HG03565 (cell line): Measurements from ENCODE around the gene ZNF132.
A peak's percentile ranks its signal among the peaks of the same experiment; 100 is the strongest.
"Not testable (repeated sequence)": the region's sequence is repeated elsewhere in the genome, so short reads cannot be mapped to it uniquely, and the experiment has no call there.

ENCODE experiments used
- ATAC-seq: cut with Tn5 transposase; IDR thresholded peaks from one replicate; pipeline ENCODE4 v1.9.1; 2021; ENCODE audit warnings: mild to moderate bottlenecking, moderate library complexity; ENCODE audit not compliant: unreplicated experiment

ZNF132 gene

DNA sequence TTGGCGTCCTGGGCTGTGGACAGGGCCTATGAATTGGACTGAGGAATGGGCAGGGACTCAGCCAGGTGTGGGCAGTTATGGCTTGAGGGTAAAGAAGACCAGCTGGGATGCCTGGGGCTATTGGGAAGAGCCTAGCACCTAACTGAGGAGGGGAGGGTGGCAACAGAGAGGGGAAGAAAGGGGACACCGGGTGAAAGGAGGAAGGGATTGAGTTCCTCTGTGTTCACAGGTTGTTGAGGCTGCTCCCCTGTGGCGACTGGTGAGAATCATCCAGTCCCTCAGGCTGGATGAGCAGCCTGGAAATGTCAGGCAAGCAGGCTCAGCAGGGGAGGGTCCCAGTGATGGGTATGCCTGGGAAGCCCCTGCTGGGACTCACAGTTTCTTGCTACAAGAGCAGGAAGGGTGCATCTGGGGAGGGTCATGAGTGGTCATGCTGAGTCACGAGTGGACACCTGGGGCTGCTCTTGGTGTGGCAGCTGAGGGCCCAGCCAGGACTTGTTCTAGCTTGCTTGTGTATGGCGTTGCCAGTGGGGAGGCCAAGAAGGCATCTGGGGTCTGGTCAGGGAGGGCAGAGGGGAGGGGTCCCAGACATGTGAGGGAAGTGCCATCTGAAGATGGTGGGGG is 28.4 kb upstream of the ZNF132 start:
- ATAC-seq: no peak

DNA sequence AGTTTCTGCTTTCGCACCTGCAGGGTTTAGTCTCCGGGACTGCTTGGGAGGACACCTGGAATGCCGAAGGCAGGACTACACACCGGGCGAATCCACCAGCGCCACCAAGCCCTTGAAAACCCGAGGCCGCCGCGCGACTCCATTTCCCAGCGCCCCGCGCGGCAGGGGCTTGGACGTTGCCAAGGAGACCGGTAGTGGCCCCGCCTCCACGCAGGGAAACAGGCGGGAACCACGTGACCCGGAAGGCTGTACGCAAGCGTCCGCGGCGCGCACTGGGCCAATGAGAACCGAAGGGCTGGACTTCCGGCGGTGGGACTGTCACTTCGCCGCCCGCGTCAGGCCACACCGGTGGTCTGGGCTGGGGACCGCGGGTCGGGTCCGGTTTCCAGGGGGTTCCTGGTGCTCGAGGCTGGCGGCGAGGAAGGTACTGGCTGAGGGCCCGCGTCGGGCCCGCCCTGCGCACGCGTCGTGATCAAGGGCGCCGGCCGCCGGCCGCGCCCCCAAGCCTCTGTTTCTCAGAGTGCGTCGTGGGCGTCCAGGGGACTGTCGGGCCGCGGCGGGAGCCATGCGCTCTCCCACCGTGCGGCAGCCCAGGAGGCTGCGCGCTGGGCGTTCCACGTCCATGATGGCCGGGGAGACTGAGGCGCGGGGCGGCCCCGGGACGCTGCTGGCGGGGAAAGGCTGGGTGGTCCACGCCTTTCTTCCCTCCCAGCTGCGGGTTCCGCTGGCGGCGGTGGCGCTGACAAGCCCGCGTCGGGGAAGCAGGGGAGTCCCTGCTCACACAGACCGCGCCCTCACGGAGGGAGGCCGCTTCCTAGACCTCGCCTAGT is 27.0 kb upstream of the ZNF132 start, which contains the start of gene ZNF324:
ZNF324 (plus strand) TSS at position 321 of the 830 bp plus-strand sequence. CDS start 2,106 bp downstream, outside the sequence.
- ATAC-seq: peak; percentile 90

DNA sequence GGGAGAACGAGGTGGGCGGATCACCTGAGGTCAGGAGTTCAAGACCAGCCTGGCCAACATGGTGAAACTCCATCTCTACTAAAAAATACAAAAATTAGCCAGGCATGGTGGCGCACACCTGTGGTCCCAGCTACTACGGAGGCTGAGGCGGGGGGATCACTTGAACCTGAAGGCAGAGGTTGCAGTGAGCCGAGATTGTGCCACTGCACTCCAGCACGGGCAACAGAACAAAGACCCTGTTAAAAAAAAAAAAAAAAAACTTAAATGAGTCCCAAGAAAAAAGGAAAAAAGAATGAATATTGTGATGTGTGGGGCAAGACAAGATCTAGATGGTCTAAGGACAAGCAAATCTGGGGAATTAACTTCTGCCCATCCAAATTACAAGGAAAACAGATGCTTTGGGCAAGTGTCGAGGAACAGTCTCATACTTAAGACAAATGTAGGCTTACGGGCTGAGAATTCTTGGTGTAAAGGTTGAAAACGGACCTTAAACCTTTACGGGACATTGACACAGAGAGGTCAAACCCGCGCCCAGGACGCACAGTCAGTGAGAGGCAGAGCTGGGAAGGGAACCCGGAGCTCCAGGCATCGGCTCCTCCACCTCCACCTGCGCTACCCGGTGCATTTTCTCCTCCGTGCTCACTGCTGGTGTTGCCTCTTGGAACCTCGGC is 26.3 kb upstream of the ZNF132 start:
- ATAC-seq: no peak

DNA sequence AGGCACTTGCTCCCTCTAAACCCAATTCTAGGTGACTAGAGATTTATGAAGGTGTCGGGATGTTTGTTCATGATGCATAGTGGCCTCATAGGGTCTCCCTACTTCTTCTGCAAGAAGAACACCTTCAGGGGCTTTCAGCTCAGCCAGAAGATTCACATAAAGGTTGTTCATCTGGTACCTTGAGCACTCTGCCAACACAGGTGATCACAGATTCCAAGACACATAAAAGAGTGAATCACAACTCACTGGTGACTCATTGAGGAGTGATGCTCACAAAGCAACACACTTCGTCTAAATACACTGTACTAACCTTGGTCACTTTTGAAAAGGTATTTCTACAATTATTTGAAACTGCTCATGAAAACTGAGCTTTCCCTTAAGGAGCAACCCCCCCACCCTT is 20.1 kb upstream of the ZNF132 start:
- ATAC-seq: no peak

DNA sequence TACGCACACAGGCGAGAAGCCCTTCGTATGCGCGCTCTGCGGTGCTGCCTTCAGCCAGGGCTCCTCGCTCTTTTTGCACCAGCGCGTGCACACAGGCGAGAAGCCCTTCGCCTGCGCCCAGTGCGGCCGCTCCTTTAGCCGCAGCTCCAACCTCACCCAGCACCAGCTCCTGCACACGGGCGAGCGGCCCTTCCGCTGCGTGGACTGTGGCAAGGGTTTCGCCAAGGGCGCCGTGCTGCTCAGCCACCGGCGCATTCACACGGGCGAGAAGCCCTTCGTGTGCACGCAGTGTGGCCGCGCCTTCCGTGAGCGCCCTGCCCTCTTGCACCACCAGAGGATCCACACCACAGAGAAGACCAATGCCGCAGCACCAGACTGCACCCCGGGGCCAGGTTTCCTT is 16.2 kb upstream of the ZNF132 start:
- no peak for ATAC-seq

DNA sequence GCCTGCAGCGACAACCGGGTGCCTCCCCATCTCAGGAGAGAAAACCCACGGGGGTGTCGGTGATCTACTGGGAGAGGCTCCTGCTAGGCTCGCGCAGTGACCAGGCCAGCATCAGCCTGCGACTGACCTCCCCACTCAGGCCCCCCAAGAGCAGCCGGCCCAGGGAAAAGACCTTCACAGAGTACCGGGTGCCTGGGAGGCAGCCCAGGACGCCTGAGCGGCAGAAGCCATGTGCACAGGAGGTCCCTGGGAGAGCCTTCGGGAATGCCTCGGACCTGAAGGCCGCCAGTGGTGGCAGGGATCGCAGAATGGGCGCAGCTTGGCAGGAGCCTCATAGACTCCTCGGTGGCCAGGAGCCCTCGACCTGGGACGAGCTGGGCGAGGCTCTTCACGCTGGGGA is 15.4 kb upstream of the ZNF132 start:
- no peak for ATAC-seq

DNA sequence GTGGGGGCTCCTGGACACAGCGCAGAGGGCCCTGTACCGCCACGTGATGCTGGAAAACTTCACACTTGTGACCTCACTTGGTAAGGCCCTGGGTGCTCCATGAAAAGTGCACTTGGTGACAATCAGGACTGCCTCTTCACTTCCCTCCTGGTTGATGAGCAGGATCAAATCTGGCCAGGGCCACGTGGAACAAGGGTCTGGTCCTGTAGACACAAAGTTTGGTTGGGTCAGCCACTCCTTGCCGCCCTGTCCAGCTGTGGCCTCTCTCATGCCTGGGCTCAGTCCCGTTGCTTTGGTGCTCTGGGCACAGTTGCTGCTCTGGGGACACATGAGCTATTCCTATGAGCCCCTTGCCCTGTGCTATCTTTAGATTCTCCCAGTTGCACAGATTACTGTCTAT is 13.8 kb upstream of the ZNF132 start:
- no peak for ATAC-seq

DNA sequence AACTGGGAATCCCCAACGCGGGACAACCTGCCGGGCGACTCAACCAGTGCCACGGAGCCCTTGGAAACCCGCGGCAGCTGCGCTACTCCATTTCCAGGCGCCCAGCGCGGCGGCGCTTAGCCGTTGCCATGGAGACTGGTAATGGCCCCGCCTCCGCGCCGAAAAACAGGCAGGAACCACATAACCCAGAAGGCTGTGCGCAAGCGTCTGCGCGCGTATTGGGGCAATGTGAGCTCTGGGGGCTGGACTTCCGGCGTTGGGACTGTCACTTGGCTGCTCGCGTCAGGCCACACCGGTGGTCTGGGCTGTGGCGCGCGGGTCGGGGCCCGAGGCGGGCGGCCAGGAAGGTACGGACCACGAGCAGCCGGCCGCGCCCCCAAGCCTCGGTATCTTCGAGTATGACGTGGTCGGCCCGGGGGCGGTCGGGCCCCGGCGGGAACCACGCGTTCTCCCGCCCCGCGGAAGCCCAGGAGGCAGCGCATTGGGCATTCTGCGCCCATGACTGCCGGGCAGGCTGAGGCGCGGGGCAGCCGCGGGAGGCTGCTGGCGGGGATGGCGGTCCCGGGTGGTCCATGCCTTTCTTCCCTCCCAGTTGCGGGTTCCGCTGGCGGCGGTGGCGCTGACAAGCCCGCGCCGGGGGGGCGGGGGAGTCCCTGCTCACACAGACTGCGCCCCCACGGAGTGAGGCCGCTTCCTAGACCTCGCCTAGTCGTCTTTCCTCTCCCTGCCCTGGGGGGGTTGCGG is 11.6 kb upstream of the ZNF132 start, which contains the start of gene ZNF324B:
ZNF324B (plus strand) TSS at position 265 of the 744 bp plus-strand sequence. CDS start 2,080 bp downstream, outside the sequence.
- ATAC-seq: peak; percentile 93

DNA sequence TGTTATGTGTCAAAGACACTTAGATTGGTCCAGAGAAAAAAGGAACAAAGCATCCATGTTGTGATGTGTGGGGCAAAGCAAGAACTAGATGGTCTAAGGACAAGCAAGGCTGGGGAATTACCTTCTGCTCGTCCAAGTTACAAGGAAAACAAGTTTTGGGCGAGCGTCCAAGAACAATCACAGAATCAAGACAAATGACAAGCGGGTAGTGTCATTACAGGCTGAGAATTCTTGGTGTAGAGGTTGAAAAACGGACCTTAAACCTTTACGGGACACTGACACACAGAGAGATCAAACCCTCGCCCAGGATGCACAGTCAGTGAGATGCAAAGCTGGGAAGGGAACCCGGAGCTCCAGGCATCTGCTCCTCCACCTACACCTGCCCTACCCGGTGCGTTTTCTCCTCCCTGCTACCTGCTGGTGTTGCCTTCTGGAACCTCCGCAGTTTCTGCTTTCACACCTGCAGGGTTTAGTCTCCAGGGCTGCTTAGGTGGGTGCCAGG is 11.0 kb upstream of the ZNF132 start:
- no peak for ATAC-seq

DNA sequence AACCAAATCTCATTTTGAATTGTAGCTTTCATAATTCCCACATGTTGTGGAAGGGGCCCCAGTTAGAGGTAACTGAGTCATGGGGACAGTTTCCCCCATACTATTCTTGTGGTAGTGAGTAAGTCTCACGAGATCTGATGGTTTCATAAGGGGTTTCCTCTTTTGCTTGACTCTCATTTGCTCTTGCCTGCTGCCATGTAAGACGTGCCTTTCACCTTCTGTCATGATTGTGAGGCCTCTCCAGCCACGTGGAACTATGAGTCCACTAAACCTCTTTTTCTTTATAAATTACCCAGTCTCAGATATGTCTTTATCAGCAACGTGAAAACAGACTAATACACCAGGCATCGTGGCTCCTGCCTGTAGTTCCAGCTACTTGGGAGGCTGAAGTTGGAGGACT is 10.0 kb upstream of the ZNF132 start:
- ATAC-seq: not testable (repeated sequence)

DNA sequence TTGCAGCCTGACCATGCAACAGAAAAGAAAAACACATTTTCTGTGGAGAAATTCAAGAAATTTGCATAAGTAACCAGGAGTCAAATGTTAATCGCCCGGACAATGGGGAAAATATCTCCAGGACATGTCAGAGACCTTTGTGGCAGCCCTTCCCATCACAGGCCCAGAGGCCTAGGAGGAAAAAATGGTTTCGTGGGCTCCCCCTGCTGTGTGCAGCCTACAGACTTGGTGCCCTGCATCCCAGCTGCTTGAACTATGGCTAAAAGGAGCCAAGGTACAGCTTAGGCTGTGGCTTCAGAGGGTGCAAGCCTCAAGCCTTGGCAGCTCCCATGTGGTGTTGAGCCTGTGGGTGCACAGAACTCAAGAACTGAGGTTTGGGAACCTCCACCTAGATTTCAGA is 8.9 kb upstream of the ZNF132 start:
- ATAC-seq: not testable (repeated sequence)

DNA sequence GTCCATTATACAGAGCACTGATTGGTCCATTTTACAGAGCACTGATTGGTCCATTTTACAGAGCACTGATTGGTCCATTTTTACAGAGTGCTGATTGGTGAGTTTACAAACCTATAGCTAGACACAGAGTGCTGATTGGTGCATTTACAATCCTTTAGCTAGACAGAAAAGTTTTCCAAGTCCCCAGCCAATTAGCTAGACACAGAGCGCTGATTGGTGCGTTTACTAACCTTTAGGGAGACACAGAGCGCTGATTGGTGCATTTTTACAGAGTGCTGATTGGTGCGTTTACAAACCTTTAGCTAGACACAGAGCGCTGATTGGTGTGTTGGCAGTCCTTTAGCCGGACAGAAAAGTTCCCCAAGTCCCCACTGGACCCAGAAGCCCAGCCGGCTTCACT is 3.0 kb upstream of the ZNF132 start:
- not testable (repeated sequence) for ATAC-seq

DNA sequence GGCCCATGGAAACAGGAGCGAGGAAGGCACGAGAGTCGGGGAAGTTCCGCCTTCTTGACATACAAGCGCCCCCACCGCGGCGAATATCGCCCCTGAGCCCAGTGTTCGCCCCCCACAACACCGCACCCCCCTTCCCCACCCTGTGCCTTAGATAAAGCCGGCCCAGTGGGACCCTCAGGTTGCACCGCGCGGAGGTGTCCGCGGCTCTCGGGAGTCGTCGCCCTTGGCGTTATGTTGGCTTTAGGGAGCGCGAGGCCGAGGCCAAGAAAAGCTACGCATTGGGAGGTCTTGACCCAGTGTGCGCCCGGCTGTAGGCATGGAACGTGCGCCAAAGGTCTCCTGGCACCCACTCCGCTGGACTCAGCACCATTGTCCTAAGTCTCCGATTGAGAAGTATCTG is 603 bp upstream of the ZNF132 start:
- no peak for ATAC-seq

DNA sequence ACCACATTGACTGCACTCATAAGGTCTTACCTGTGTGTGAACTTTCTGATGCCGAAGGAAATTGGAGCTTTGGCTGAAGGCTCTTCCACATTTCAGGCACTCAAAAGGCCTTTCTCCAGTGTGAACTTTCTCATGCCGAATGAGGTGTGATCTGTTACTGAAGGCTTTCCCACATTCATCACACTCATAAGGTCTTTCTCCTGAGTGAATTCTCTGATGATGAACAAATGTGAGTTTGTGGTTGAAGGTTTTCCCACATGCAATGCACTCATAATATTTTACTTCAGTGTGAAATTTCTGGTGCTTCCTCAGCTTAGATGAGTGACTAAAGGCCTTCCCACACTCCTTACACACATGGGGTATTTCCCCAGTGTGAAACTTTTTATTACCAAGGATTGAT is 5.7 kb downstream of the ZNF132 start:
- no peak for ATAC-seq

DNA sequence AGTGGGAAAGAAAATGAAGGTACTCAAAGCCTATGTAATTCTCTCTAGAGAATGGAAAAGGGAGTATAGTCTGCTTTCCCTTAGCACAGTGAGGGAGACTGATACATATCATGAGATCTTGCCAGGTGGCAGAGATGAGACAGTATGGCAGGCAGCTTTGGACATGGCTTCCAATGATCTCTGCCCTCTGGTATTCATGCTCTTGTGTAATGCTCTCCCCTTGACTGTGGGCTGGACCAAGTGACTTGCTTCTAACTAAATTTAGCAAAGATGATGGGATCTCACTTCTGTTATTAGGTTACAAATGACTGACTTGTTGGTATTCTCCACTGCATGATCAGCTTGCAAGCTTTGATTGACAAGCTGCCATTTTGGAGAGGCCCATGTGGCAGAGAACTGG is 10.2 kb downstream of the ZNF132 start:
- no peak for ATAC-seq

DNA sequence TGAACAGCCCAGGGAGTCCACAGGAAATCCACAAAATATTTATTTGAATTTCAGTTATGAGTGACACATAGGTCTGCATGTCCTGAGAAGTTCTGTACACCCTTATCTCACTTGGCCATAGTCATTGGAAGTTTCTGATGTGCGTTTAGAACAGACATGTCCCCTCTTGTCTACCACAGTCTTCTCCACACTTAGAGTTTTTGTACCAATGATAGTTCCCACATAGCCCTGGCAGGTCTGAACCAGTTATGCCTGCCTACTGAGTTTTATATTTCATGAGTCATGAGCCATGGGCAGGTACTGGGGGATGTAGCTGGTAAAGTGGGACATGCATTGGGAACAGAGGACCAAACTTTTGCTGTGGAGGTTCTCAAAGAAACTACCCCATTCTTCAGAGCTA is 11.3 kb downstream of the ZNF132 start:
- no peak for ATAC-seq

DNA sequence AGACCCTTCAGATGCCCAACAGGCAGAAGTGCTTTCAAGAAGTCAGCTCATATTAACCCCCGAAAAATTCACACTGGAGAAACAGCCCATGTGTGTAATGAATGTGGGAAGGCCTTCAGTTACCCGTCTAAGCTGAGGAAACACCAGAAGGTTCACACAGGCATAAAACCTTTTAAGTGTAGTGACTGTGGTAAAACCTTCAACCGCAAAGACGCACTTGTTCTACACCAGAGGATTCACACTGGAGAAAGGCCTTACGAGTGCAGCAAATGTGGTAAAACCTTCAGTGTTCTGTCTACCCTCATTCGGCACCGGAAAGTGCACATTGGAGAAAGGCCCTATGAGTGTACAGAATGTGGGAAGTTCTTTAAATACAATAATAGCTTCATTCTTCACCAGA is 22.9 kb downstream of the ZNF132 start:
- no peak for ATAC-seq

DNA sequence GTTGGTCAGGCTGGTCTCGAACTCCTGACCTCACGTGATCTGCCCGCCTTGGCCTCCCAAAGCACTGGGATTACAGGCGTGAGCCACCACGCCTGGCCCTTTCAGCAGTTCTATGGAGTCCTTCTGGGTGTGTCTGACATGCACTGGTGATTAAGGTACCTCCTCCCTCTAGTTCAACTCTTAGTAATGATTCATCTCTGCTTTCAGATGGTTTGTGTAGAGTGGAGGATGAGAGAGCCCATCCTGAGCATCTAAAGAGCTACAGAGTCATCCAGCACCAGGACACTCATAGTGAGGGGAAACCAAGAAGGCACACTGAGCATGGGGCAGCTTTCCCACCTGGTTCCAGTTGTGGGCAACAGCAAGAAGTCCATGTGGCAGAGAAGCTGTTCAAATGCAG is 23.3 kb downstream of the ZNF132 start:
- ATAC-seq: no peak

DNA sequence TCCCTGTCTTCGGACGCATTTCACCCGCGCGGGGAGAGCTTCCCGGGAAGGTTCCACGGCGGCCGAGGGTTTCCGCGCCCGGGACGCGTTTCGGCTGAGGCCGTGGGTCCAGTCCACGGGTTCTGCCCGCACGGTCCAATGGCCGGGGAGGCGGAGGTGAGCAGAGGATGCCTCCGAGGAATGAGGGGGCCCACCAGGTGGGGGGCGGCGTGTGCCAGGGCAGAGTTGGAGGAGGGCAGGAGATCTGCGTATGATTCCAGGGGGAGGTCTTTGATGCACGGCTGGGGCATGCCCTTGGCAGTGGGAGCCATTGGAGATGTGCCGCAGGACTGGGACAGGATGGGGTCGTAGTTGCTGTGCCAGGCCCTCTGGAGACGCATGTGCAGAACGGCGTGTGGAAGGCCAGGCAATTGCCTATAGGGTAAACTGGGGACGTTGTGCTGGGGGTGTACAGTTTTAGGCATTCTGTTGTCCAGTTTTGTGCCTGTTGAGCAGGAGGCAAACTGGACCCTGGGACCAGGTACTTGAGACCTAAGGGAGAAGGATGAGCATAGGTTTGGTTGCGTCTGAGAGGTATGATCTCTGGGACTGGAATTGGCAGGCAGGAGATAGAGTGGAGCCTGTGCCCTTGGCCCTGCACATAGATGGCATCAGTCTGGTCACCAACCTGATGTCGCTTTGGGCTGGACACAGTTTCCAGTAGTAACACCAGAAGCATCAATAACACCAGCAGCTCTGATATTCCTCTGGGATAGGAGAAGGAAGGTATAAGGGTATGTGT is 30.8 kb downstream of the ZNF132 start:
- no peak for ATAC-seq
